GM12878 (cell line): Measurements from ENCODE around the gene NRG3. TPM values are rescaled to one million over a fixed set of nuclear protein-coding genes. Genes with fewer than 3 reads are reported as not detected.

ENCODE experiments used
- ATAC-seq: fragments of 200-7000 bp; cut with Tn5 transposase; 3 replicates; pipeline ENCODE4 v1.9.1; 2020; ENCODE audit warnings: mild to moderate bottlenecking, moderate library complexity
- BruUV-seq: library from RNA; stranded (reverse); fragments of 400-500 nt; replicated peaks from 2 replicates; lab custom pipeline; 2021; lab: Mats Ljungman, UMichigan
- CTCF ChIA-PET: fragments of 300-600 bp; sonication (Branson Sonifier 250); formaldehyde crosslinking; extraction: SDS; loops from one replicate; lab custom pipeline; 2021; ENCODE audit warnings: inconsistent platforms; lab: Yijun Ruan, JAX
- POLR2A ChIA-PET: fragments of 350-600 bp; formaldehyde crosslinking; extraction: SDS; loops from one replicate; lab custom pipeline; 2021; ENCODE audit warnings: inconsistent platforms; lab: Charles Lee
- RAD21 ChIA-PET: fragments of 300-600 bp; sonication (Branson Sonifier 250); formaldehyde crosslinking; loops from one replicate; lab custom pipeline; 2023; ENCODE audit warnings: antibody characterized with exemption; ENCODE audit not compliant: unreplicated experiment; lab: Charles Lee
- SMC1A ChIA-PET: fragments of 300-600 bp; sonication (Branson Sonifier 250); formaldehyde crosslinking; loops from one replicate; lab custom pipeline; 2023; ENCODE audit not compliant: unreplicated experiment, uncharacterized antibody; lab: Charles Lee
- DNase-seq: peaks from one replicate; pipeline ENCODE4 v3.0.0-alpha.2; 2011; ENCODE audit warnings: low read depth, low spot score
- FAIRE-seq: peaks from 3 replicates; lab custom pipeline; 2011; peaks lifted over from hg19 to GRCh38; lab: Jason Lieb, UNC
- H2AFZ ChIP-seq: 2 replicates; pipeline ENCODE4 v1.6.0; 2011; ENCODE audit warnings: low read depth, low read length, control low read depth; ENCODE audit not compliant: control insufficient read depth
- H3K27ac ChIP-seq: 2 replicates; pipeline ENCODE4 v1.5.1; 2011; ENCODE audit warnings: control low read depth; ENCODE audit not compliant: control insufficient read depth, insufficient read depth
- H3K27me3 ChIP-seq, 2 experiments: replicated peaks in 1 of 2; 2 replicates each; pipeline versions ENCODE4 v1.6.0 to v1.6.1; 2011; ENCODE audit warnings: low read length in 1 of 2; ENCODE audit not compliant: control insufficient read depth in 2 of 2, insufficient read depth in 2 of 2
- H3K36me3 ChIP-seq, 2 experiments: 2 replicates each; pipeline ENCODE4 v1.5.1; 2011; ENCODE audit warnings: low read length in 1 of 2; ENCODE audit not compliant: control insufficient read depth in 2 of 2, insufficient read depth in 2 of 2
- H3K4me1 ChIP-seq: 2 replicates; pipeline ENCODE4 v1.6.1; 2011; ENCODE audit warnings: mild to moderate bottlenecking, low read length, moderate library complexity, mixed read lengths; ENCODE audit not compliant: control insufficient read depth, insufficient read depth
- H3K4me2 ChIP-seq: 2 replicates; pipeline ENCODE4 v1.6.0; 2011; ENCODE audit warnings: control low read depth; ENCODE audit not compliant: control insufficient read depth, insufficient read depth
- H3K4me3 ChIP-seq: fragments of 200-600 bp; sonication (generic); 2 replicates; pipeline ENCODE4 v1.5.1; 2016
- H3K79me2 ChIP-seq: 2 replicates; pipeline ENCODE4 v1.6.0; 2011; ENCODE audit warnings: low read length; ENCODE audit not compliant: control insufficient read depth, insufficient read depth
- H3K9ac ChIP-seq: 2 replicates; pipeline ENCODE4 v1.8.0; 2011; ENCODE audit warnings: low read length, control low read depth, mixed read lengths; ENCODE audit not compliant: control insufficient read depth, insufficient read depth
- H3K9me3 ChIP-seq: replicated peaks from 3 replicates; pipeline ENCODE4 v1.5.1; 2011; ENCODE audit warnings: mild to moderate bottlenecking, low read length; ENCODE audit not compliant: control insufficient read depth, insufficient read depth
- H4K20me1 ChIP-seq: 2 replicates; pipeline ENCODE4 v1.6.0; 2011; ENCODE audit not compliant: control insufficient read depth, insufficient read depth
- BRCA1 ChIP-seq: IDR thresholded peaks from 2 replicates; pipeline ENCODE4 v1.6.1; 2011; ENCODE audit warnings: low read depth, low read length, improper control_type of control experiment
- GABPA ChIP-seq: IDR thresholded peaks from 2 replicates; pipeline ENCODE4 v1.6.1; 2014; ENCODE audit warnings: antibody characterized with exemption, low read depth, mild to moderate bottlenecking, inconsistent platforms
- IRF3 ChIP-seq: fragments of 450-650 bp; IDR thresholded peaks from 2 replicates; pipeline ENCODE4 v1.6.1; 2014; ENCODE audit warnings: mild to moderate bottlenecking
- IRF4 ChIP-seq: IDR thresholded peaks from 2 replicates; pipeline ENCODE4 v1.6.1; 2011; ENCODE audit warnings: low read depth, low read length
- MEF2A ChIP-seq: IDR thresholded peaks from 2 replicates; pipeline ENCODE4 v1.6.1; 2011; ENCODE audit warnings: low read depth, mild to moderate bottlenecking, low read length, moderate library complexity; ENCODE audit not compliant: insufficient read depth
- NR2F1 ChIP-seq: fragments of 450-650 bp; conservative IDR thresholded peaks from 2 replicates; pipeline ENCODE4 v1.6.1; 2017; ENCODE audit warnings: mild to moderate bottlenecking
- POU2F2 ChIP-seq: IDR thresholded peaks from 3 replicates; pipeline ENCODE4 v1.6.1; 2011; ENCODE audit warnings: low read depth, mild to moderate bottlenecking, low read length, borderline replicate concordance
- RCOR1 ChIP-seq: conservative IDR thresholded peaks from 2 replicates; pipeline ENCODE4 v1.6.1; 2012; ENCODE audit warnings: low read depth, low read length, improper control_type of control experiment
- SMARCA5 ChIP-seq: fragments of 450-650 bp; IDR thresholded peaks from 2 replicates; pipeline ENCODE4 v1.6.1; 2017; ENCODE audit warnings: mild to moderate bottlenecking
- WRNIP1 ChIP-seq: IDR thresholded peaks from 2 replicates; pipeline ENCODE4 v1.6.1; 2011; ENCODE audit warnings: low read depth, low read length, improper control_type of control experiment, borderline replicate concordance
- YBX1 ChIP-seq: fragments of 450-650 bp; IDR thresholded peaks from 2 replicates; pipeline ENCODE4 v1.6.1; 2016; ENCODE audit warnings: antibody characterized with exemption
- ZBTB40 ChIP-seq: fragments of 450-650 bp; IDR thresholded peaks from 2 replicates; pipeline ENCODE4 v1.6.1; 2016; ENCODE audit warnings: mild to moderate bottlenecking, moderate library complexity, borderline replicate concordance
- WGBS: methylation state at CpG from one replicate; pipeline ENCODE4 v1.1.6; 2016; ENCODE audit warnings: low lambda C conversion rate; ENCODE audit not compliant: insufficient replicate concordance, insufficient coverage; ENCODE audit errors: missing lambda C conversion rate; 5-methylcytosine and 5-hydroxymethylcytosine counted together
- in situ Hi-C: fragments of 300-500 bp; cut with MboI; formaldehyde crosslinking; loops from 9 replicates; pipeline ENCODE4 v1.14.3; 2018; ENCODE audit warnings: mixed read lengths
- intact Hi-C: fragments of 100-400 bp; cut with micrococcal nuclease; formaldehyde crosslinking; loops from one replicate; pipeline ENCODE4 v1.14.2; 2022; ENCODE audit not compliant: unreplicated experiment
- polyA plus RNA-seq, 11 experiments: library from polyadenylated mRNA; depleted of rRNA in 4 of 11; unstranded in 6 of 11; stranded (reverse) in 5 of 11; fragments of >200 nt; fragmentation: Nextera tagmentation in 4 of 11; fragmentation: Illumina TruSeq in 1 of 11; extraction: Ambion mirVana in 4 of 11; extraction: Trizol in 1 of 11; gene quantifications; 1 replicate in 1 of 11; 2 replicates in 10 of 11; pipeline versions ENCODE4 v1.2.1 to v1.2.3, GENCODE V29; 2011 to 2016; ENCODE audit warnings: inconsistent platforms in 2 of 11, missing spikeins in 2 of 11, low read depth in 1 of 11
- total RNA-seq, 4 experiments: library from RNA; depleted of rRNA in 3 of 4; stranded (reverse); fragments of >200 nt in 3 of 4; fragmentation: Illumina TruSeq in 1 of 4; extraction: Trizol in 1 of 4; gene quantifications; 2 replicates each; pipeline versions ENCODE4 v1.2.1 to v1.2.3, GENCODE V29; 2013 to 2021

The NRG3 gene
- total and polyA plus RNA-seq, 10 of the 15 experiments (the other 5 are each of a cell fraction or from before 2014, with no cell fraction given), result 0.03 to 0.41 (median 0.17) TPM; not detected in 3

- RAD21 ChIA-PET, result no interaction called here
- Histone ChIP-seq H3K9me3 (no peaks in the 10 kb centered on the region), H3K9ac (no peak overlapping the region), H4K20me1 (no peaks in the 10 kb centered on the region), H3K79me2 (no peaks in the 10 kb centered on the region), H3K4me1 (no peaks in the 10 kb centered on the region), H3K27ac (no peak overlapping the region), H3K27me3 (no peaks in the 10 kb centered on the region), H2AFZ (no peak overlapping the region), H3K4me2 (no peak overlapping the region), H3K4me3 (no peak overlapping the region), H3K36me3 (no peaks in the 10 kb centered on the region)
- WGBS, result 24% methylated on average over 2 of the region's 2 CpGs
- no peak for FAIRE-seq
- SMC1A ChIA-PET, result no interaction called here
- intact Hi-C loops (no loop called here), in situ Hi-C loops (no loop called here)
- no peak for ATAC-seq
- POLR2A ChIA-PET, result interaction anchor here (0.5 kb wide), 1 partner anchor 543 kb away, joined by 3 read pairs; no protein-coding TSS in a partner anchor
- CTCF ChIA-PET, result no interaction called here
- no peak for DNase-seq
- no TSS peak for BruUV-seq
- TF ChIP-seq YBX1 (no peak), MEF2A (no peak), RCOR1 (no peak), POU2F2 (no peak), SMARCA5 (no peak), ZBTB40 (no peak), BRCA1 (no peak), IRF3 (no peak), NR2F1 (no peak), GABPA (no peak), WRNIP1 (no peak), IRF4 (no peak)
These were observed 166.0 kb downstream of the NRG3 start for GRCh38 chr10:82041018-82041417.
